HG03342 (cell line): Measurements from ENCODE around the gene AGBL4.

Experiments used
- ATAC-seq: cut with Tn5 transposase; IDR thresholded peaks from one replicate; pipeline ENCODE4 v1.9.1; 2021; ENCODE audit warnings: mild to moderate bottlenecking, moderate library complexity; ENCODE audit not compliant: unreplicated experiment

Gene AGBL4

DNA sequence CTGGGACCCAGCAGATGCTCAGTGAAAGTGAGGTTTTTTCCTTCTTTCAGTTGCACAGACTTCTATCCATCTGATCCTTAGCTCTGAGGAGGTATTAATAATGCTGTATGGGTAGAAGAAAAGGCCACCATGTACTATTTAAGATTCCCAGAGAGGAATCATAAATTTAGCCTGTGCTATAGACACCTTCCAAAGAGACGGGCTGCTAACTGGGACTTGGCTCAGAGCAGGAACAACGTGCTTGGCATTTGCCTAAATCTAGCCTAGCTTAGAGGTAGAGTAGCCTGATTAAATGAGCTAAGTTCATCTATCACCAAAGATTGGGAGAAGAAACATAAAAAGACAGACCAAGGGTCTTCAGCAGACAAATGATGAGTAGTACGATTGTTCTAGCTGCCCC, 1070.1 kb downstream of the AGBL4 start:
- ATAC-seq, result no peak

DNA sequence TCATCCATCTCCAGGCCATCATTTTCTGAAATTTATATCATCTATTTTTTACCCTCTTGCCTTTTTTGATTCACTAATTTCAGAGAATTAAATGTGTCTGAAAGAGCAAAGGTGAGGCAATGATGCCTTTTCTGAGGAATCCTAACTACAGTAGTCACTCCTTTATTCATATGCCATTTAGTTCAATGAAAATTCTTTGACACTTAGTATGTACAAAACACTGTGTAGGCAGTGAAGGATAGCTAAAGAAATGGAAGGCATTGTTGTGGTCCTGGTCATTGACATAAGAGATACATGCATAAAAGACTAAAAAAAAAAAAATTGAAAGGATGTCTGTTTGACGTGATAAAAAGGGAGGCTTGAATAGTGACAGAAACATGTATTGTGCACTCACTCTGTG, 1075.2 kb downstream of the AGBL4 start:
- no peak for ATAC-seq

DNA sequence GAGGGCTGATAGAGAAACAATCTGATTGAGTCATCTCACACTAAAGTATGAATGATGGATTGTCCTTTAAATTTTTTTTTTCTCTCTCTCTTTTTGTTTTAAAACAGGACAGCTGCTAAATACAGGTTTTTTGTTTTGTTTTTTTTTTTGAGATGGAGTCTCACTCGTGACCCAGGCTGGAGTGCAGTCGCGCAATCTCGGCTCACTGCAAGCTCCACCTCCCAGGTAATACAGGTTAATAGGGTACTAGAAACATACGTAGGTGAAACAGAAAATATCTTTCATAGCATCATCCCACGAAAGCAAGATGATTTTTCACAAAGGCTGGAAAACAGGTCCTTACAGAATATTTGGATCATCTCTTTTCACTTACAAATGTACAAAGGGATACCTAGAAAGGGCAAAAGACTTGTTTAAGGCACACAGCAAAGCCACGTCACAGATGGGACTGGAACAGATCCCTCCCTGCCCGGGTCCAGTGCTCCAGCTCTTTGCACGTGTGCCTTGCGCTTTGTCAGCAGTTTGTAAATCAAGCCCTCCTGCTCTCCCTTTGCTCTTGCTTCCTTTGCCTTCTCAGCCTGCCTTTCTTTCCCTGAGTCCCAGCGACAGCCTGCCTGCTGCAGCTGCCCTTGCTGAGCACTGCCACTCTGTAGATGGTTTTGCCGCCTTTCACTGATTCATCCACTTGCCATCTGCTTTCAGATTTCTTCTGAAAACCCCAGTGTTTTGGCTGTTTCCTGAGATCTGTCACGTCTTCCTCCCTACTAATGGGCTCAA, 1075.8 kb downstream of the AGBL4 start:
- ATAC-seq, result no peak

DNA sequence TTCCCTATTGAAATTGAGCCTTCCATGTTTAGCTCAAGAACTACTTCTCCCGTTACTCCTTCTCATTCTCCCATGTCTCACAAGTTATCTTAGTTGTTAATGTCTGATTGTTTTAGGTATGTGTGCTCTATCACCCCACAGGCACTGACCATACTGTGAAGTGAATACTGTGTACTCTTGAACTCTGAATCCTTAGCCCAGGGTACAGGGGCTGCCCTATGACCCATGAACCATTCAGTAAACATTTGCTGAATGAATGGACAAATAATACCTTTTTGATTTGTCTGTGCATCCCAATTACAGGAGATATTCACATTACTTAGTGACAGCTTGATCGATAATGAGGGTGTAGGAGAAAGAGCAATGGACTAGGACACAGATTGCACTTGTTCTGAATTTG, 1077.7 kb downstream of the AGBL4 start:
- ATAC-seq, result no peak

DNA sequence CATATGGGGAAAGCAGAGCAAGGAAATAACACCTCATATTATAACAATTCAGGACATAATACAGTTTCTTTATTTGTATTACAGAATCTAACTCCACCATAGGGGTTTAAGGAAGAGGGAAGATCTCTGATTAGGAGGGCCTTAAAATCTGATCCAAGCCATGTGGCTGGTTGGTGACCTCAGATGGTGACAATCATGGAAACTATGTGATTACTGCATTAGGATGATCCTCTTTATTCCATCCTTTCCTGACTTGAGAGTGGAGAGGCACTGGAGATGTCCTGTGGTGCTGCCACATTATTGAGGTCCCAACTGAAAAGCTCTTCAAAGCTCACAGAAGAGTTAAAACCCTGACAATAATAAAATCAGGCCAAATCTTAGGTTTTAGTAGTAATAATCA, 1078.9 kb downstream of the AGBL4 start:
- ATAC-seq, result no peak

DNA sequence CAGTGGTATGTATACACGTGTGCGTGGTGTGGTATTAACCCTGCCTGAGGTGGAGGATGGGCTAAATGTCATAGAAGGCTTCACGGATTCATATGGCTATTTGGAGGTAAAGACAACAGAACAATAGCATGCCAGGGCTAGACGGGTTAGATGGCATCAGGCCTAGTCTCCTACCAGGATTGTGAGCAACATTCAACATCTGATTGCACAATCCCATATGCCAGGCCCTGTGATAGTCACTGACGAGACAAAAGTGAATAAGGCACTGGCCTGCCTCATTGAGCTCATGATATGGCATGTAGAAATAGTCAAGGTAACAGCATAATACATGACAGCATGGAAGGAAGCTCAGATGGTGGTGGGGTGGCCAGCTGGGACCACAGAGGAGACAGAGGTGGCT, 1079.9 kb downstream of the AGBL4 start:
- no peak for ATAC-seq

DNA sequence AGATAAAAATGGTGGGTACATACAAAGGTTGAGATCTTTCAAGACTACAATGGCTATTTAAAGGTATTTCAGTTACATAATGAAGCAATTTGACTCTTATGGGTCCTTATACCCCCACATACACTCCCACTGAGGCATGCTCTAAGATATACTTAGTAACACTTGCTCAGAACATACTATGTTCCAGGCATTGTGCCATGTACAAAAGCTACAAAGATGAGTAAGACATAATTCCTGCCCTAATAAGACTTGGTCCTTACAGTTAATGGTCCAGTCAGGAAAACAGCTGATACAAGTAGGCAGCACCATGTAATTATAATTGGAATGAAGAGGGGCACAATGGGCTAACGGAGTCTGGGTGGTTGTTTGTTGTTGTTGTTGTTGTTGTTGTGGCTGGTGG, 1080.4 kb downstream of the AGBL4 start:
- ATAC-seq, result no peak

DNA sequence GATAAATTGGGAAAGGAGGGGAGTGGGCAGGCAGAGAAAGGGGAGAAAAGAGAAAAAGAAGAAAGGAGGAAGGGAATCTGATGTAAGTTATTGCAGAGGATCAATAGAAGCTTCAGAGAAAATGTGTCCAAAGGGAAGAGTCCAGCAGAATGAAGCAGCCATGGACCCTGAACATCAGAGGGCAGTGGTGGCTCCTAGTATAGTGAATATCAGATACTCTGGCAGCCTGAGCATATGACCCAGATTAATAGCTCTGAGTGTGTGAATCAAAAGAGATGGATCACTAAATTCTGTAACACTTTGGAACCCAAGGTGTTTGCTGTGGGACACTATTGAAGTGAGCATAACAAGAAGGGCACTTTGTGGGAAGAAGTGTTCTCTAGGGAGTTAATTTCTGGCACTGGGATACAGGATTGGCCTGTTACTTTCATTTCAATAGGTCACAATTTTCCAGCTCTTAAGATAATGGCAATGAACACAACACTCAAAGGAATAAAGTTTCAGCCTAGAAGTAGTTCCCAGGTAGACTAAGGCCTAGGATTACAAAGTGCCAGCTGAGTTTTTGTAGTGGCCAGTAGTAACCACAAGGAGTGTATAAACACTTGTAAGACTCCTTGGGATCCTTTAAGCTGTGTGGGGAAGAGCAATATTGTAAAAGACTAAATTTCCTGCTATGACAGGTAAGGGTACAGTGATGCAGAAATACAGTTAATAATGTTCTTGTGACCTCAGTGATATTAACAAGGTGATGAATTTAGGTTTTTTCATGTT, 1082.6 kb downstream of the AGBL4 start:
- no peak for ATAC-seq

DNA sequence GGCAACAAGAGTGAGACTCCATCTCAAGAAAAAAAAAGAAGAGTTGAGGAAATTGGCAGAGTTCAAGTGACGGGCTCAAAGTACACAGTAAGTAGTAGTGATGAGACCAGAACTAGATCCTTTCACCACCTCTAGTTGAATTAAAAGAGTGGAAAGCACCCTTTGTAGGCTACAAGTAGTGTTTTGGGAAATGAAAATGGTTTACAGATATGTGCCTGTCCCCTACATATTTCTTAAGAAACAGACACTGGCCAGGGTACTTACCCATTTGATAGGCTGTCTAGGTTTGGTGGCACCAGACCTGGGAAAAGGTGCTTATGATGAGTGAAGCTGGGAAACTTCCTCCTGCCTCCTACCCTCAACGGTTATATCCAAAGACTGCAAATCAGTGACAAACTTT, 1083.4 kb downstream of the AGBL4 start:
- no peak for ATAC-seq

DNA sequence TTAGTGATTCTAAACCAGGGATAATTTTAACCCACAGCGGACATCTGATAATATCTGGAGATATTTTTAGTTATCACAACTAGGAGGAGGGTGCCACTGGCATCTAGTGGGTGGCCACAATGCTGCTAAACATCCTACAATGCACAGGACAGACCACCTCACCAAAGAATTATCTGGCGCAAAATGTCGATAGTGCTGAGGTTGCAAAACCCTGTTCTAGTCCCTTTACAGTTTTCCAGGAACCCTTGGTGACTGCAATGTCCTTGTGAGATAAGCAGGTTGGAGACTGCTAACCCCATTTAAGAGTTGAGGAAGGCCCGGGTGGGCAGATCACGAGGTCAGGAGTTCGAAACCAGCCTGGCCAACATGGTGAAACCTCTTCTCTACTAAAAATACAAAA, 1083.9 kb downstream of the AGBL4 start:
- ATAC-seq, result no peak

DNA sequence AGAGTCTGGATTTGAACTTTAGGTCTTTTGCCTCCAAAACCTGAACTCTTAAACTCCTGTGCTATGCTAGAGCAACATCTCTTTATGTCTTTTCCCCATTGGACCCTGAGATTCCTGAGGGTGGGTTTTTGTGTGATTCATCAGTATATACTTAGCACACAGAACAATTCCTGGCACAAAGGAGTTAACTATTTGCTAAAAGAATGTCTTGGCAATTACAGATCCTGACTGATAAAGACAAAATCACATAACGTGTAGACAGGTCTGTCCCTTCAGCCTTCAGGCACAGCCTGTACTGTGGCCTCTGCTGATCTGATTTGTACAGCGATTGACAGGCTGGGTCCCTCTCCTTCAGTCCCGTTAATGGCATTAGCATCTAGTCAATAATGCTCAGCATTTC, 1084.7 kb downstream of the AGBL4 start:
- no peak for ATAC-seq

DNA sequence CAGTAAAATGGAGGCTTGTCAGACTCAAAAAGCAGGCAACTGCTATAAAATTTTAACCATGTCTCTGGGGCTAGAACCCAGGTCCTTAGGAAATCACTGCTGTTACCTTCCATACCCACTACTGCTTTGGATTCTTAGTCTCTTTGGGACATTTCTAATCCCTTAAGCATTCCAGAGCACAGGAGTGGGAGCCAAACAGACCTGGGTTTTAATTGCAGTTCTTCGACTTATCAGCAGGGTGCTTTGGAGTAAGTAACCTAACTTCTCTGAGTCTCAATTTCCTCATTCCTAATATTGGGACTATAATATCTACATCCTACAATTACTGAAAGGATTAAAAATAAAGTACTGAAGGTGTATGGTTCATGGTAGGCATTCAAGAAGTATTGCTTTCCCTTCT, 1086.0 kb downstream of the AGBL4 start:
- ATAC-seq, result no peak

DNA sequence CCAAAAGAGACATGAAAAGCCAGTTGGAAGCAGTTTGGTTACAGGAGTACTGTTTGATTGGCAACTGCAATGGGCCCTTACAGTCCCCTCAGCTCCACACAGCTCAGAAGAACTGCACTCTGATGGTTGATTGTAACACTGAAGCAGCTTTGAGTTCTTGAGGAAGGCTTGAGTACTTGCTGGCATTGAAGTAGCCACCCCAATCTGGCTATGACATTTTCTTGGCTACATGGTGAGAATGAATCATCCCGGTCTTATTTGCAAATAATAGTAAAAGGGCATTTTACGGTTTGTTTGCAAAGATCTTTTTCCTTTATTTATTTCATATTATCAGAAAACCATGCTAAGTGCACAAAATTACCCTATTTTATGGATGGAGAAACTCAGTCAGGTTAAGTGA, 1087.3 kb downstream of the AGBL4 start:
- no peak for ATAC-seq

DNA sequence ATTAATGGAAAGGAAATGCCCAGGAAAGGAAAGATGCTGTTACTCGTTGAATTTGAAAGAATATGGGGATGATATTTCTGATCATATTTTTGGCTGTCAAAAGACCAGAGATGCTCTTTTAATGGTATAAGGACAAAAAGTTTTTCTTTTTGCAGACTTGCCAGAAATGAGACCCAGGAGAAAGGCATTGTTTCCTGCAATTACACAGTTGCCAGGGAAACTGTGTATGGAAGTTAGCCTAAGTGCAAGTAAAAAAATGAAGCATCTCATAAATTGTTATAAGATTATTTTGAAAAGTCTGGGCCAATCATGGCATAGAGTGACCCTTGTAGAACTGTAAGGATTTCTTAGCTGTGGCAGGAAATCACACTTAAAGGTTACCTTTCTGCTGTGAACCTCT, 1091.4 kb downstream of the AGBL4 start:
- ATAC-seq, result no peak

DNA sequence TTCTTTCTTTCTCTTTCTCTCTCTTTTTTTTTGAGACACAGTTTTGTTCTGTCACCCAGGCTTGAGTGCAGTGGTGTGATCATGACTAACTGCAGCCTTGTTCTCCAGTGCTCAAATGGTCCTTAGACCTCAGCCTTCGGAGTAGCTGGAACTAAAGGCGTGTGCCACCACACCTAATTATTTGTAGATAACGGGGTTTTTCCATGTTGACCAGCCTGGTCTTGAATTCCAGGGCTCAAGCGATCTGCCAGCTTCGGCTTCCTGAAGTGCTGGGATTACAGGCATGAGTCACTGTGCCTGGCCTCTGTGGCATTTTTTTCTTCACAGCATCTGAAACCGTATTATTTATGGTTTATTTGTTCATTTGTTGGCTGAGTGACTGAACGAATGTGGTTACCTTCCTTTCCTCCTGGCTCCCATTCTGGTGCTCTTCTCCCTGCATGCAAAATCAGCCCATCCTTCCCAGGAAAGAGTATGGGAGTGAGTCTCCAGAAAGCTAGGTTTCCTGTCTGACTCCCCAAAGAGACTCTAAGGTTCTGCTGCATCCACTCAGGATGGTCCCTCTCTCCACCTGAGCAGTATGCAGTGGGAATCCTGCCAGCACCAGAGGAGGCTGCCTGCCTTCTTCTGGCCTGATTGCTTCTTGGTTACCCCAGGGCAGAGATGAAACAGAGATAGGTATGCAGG, 1092.1 kb downstream of the AGBL4 start:
- no peak for ATAC-seq

DNA sequence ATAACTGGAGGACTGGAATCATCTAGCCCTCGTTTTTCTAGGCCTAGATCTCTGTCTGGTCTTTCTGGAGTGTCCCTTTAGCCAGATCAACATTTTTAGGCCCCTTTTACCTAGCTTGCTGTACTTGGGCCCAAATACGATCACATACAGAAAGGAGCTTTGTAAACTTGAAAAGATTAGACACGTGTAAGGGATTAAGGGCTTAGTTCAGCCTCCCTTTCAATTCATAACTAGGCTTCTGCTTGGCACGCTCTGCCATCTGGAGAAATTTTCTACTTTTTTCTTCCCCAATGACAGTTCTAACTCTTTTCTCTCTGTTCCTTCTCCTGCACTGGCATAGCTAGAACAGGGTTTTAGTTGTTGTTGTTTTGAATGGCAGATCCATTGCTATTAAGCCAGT, 1093.7 kb downstream of the AGBL4 start:
- no peak for ATAC-seq

DNA sequence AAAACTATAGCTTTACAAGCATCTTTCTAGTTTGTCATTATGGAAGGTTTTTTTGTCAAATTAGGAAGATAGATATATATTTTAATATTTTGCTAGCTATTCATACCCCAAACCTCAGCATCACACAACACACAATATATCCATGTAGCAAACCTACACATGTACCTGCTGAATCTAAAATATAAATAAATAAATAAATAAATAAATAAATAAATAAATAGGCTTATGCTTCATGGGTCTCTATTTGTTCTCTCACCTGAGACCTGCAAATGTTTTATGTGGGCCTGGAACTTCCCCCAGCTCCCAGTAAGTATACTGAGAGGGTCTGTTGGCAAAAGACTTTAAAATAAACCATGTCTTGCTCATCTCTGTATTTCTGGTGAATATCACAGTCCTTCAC, 1099.7 kb downstream of the AGBL4 start:
- no peak for ATAC-seq

DNA sequence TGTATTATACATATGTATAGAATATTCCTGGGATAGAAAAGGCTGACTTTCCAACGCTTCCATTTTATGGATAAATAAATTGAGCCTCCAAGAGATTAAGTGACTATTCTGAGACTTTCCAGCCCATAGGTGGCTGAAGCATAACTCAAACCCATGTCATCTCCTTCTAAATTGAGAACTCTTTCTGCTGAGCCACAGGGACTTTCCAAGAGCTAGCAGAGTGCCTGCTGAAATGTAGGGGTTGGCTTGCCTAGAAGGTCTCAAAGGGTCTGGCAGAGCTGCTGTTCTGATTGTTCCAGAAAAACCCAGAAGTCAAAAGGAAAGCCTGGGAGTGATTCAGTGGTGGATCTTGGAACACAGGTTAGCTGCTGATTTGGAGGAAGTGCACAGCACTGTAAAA, 1100.6 kb downstream of the AGBL4 start:
- no peak for ATAC-seq

DNA sequence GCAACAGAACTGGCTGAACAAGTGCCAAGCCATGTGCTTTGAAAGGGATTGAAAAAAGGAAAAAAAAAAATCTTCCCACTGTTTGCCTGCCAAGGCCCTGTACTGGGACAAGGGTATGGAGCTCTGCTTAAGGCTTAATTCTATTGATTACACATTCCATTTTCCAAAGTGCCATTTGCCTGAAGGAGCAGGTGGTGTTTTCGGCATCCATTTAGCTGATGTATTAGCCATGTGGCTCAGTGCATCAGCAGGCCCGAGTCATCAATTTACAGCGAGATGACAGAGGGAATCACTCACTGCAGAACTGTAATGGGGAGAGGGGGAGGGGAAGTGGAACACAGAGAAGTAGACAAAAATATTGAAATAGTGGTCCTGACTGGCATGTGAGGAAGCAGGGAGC, 1102.9 kb downstream of the AGBL4 start:
- no peak for ATAC-seq

DNA sequence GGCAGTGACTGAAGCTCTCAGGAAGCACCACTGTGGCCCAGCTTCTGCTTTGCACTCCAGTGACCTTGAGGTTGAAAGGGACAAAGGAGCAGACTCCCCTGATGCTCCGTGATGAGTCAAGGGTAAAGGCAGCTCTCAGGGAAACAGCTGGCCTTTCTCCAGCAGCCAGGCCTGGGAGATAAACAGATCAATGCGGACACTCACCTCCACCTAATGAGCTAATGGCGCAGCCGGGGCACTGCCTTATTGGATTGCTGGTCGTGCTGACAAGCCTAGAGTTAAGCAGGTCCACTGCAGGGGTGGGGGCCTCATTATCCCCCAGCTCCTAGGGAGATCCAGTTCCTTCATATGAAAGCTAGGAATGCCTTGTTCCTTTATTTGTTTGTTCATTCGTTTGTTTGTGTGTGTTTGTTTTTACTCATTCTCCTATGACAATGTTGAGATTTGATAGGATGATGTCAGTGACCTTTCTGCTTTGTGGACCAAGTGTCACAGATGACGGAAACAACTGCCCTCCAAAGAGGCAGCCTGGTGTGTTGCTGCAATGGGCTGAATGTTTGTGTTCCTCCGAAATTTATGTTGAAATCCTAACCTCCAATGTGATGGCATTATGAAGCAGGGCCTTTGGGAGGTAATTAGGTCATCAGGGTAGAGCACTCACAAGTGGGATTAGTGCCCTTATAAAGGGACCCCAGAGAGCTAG, 1105.7 kb downstream of the AGBL4 start:
- no peak for ATAC-seq

DNA sequence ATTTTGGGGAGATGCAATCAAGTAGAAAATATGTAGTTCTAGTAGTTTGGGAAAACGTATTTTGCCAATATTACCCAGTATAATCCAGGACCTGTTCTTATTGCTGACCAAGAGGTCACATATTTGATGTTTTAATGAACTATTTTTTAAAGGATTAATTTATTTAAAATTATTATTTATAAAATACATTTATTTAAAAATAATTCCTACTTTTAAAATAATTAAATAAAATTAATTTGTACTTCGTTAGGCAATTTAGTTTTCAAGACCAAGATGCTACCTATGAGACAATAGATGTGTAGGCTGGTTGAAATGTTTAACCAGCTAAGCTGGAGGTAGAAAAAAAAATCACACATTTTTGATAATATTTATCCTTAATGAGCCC, 1106.7 kb downstream of the AGBL4 start:
- no peak for ATAC-seq
